Mucosa of descending colon (tissue), 3 donors: ENCODE data around the gene BTN1A1. TPM values are rescaled to one million over a fixed set of nuclear protein-coding genes. Genes with fewer than 3 reads are reported as not detected.

Experiments used
- ATAC-seq: fragments of 200-7000 bp; cut with Tn5 transposase; one replicate; pipeline ENCODE4 v1.9.1; 2020; ENCODE audit warnings: mild to moderate bottlenecking, moderate library complexity
- DNase-seq, 3 donors: peaks; one replicate each; pipeline ENCODE4 v3.0.0-alpha.2; 2020
- H3K36me3 ChIP-seq: fragments of 200-600 bp; one replicate; pipeline ENCODE4 v1.8.0; 2021; ENCODE audit warnings: low read depth, mild to moderate bottlenecking
- H3K4me1 ChIP-seq: fragments of 200-600 bp; one replicate; pipeline ENCODE4 v1.8.0; 2021; ENCODE audit warnings: low read depth, mild to moderate bottlenecking
- H3K4me3 ChIP-seq: fragments of 200-600 bp; one replicate; pipeline ENCODE4 v1.8.0; 2021; ENCODE audit warnings: mild to moderate bottlenecking
- H3K9me3 ChIP-seq: fragments of 200-600 bp; one replicate; pipeline ENCODE4 v1.8.0; 2021; ENCODE audit warnings: mild to moderate bottlenecking
- intact Hi-C, 2 donors: fragments of 100-400 bp; cut with DNase I in 1 of 2; cut with micrococcal nuclease in 1 of 2; formaldehyde crosslinking; loops; one replicate each; pipeline versions ENCODE4 v1.11.0 to v1.11.1; 2022; cut with DNase I, micrococcal nuclease
- total RNA-seq, 3 donors: library from RNA; stranded (reverse); fragmentation: NEBNext Ultra II Directional in 2 of 3; extraction: Animal tissue kit (Norgen Biotek cat#: 25700) in 2 of 3; gene quantifications; one replicate each; pipeline versions ENCODE4 v1.2.1 to v1.2.4, GENCODE V29; 2021 to 2023
- TF ChIP-seq, protein P1 (sequence below): fragments of 200-600 bp; IDR thresholded peaks from one replicate; pipeline ENCODE4 v1.8.0; 2022; ENCODE audit warnings: antibody characterized with exemption, mild to moderate bottlenecking
- donor health status: DM: no; HTN: no; CAD: no; lungs with moderate emphysema.
- donor health status: DM: no; HTN: no; CAD: no.
- donor health status: DM: no; HTN: yes; CAD: no.

Gene BTN1A1
- total RNA-seq, 3 donors from 2014 or later: not detected

DNA sequence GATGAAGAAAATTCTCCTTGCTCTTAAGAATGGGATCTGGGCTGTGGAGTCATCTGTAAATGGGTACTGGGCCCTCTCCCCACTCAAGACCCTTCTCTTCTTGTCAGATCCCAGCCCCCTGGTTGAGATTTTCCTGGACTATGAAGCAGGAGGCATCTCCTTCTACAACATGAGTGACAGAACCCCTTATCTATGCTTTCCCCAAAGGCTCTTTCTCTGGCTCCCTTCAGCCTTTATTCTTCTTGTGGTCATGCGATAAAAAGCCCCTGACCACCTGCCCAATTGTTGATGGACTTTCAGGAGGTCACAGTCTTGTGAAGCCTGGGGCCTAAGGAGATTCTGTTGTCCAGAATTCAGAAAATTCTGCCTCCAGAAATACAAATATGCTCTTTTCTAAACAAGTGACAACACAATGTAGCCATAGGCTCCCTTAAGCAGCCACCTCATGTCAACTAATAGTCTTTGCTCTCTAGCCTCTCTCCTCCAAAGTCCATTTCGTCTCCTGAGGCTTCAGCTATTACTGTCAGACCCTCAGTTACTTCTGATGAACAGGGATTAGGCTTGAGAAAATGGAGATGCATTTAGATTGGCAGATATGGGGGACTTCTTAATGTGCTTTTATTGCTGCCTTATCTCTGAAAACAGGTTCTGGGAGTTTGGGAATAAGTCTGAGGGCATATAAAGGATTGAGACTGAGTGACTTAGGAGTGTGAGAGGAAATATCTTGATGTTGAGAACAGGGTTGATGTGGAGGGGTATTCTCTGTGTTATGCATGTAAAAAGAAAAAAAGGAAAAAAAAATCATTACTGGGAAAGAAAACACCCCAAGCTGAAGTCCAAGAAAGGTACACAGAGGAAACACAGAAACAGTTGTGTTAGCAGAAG, 21.8 kb upstream of the BTN1A1 start:
- Histone ChIP-seq H3K36me3 (peaks cover 4% of the 10 kb centered on the region), H3K4me3 (no peak overlapping the region), H3K9me3 (no peaks in the 10 kb centered on the region), H3K4me1 (peaks cover 18% of the 10 kb centered on the region)
- DNase-seq: no peak
- no peak for ATAC-seq
- TF ChIP-seq, protein P1, sequence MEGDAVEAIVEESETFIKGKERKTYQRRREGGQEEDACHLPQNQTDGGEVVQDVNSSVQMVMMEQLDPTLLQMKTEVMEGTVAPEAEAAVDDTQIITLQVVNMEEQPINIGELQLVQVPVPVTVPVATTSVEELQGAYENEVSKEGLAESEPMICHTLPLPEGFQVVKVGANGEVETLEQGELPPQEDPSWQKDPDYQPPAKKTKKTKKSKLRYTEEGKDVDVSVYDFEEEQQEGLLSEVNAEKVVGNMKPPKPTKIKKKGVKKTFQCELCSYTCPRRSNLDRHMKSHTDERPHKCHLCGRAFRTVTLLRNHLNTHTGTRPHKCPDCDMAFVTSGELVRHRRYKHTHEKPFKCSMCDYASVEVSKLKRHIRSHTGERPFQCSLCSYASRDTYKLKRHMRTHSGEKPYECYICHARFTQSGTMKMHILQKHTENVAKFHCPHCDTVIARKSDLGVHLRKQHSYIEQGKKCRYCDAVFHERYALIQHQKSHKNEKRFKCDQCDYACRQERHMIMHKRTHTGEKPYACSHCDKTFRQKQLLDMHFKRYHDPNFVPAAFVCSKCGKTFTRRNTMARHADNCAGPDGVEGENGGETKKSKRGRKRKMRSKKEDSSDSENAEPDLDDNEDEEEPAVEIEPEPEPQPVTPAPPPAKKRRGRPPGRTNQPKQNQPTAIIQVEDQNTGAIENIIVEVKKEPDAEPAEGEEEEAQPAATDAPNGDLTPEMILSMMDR: no peak
- intact Hi-C loops: no loop called here

DNA sequence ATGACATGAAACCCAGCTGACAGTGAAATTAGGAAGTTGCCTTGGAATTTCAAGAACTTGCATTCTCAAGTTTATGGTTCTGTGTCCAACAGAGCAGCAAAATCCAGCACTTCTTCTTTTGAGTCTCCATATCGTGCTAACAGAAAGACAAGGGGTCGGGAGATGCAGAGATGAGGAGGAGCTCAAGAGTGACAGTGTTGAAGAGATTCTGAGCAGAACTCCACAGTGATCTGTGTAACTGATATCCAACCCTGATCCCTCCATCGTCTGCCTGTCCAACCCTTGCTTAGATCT, 21.2 kb upstream of the BTN1A1 start:
- DNase-seq (no peak), ATAC-seq (no peak)

DNA sequence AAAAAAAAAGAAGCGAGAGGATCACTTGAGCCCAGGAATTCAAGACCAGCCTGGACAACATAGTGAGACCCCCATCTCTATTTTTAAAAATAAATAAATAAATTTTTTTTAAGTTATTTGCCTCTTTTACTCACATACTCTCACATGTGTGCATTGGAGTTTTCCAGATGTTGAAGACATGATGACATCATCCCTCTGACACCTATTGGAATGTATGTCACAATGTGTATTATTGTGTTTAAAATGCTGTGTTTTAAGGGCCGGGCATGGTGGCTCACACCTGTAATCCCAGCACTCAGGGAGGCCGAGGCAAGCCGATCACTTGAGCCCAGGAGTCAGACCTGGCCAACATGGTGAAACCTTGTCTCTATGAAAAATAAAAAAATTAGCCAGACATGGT, 17.8 kb upstream of the BTN1A1 start:
- Histone ChIP-seq H3K9me3 (no peaks in the 10 kb centered on the region), H3K4me3 (no peak overlapping the region), H3K36me3 (no peaks in the 10 kb centered on the region), H3K4me1 (no peaks in the 10 kb centered on the region)
- ATAC-seq: no peak
- intact Hi-C loops: no loop called here
- TF ChIP-seq, protein P1: no peak
- no peak for DNase-seq

More for the DNA sequence above, 21.2 kb upstream of the BTN1A1 start:
- intact Hi-C loops: no loop called here
- TF ChIP-seq, protein P1: no peak
- Histone ChIP-seq H3K36me3 (peaks cover 4% of the 10 kb centered on the region), H3K9me3 (no peaks in the 10 kb centered on the region), H3K4me3 (no peak overlapping the region), H3K4me1 (peaks cover 17% of the 10 kb centered on the region)

DNA sequence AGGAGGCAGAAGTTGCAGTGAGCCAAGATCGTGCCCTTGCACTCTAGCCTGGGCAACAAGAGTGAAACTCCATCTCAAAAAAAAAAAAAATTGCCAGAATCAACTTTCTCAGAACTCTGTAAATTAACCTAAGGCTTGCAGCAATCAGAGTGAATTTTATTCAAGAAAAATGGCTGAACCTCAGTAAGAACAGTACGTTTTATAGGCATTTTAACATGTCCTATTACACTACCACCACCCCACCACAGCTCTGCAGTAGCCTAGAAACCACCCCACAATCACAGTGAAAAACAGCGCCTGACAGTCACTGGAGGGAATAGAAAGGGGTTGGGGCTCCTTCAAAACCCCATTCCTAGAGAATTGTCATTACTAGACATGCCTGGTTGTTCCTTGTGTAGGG, 16.4 kb upstream of the BTN1A1 start:
- Histone ChIP-seq H3K9me3 (no peaks in the 10 kb centered on the region), H3K4me1 (no peaks in the 10 kb centered on the region), H3K36me3 (no peaks in the 10 kb centered on the region), H3K4me3 (no peak overlapping the region)
- DNase-seq (no peak), ATAC-seq (no peak)
- intact Hi-C loops: no loop called here
- TF ChIP-seq, protein P1: no peak

DNA sequence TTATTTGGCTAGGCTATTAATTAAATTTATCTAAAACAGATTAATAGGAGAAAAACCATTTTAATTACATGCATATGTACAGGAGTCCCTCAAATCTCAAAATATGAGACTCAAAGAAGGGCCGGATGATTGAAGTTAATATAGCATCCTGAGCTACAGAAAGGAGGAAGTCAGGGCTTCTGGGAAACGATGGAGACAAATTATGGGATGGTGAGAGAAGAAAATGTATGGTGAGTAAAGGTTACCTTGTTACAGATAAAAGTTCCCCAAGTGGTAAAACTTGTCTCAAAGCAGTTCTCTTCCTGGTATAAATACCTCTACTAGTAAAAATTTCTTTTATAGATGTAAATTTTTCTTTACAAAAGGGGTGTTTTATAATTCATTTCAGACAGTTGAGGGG, 15.9 kb upstream of the BTN1A1 start:
- no peaks in the 10 kb centered on the region for H3K9me3 ChIP-seq
- DNase-seq: no peak
- H3K4me1 ChIP-seq: no peaks in the 10 kb centered on the region
- no peak for ATAC-seq
- no peaks in the 10 kb centered on the region for H3K36me3 ChIP-seq
- TF ChIP-seq, protein P1: no peak
- intact Hi-C loops: no loop called here
- no peak overlapping the region for H3K4me3 ChIP-seq
